Measurements from ENCODE around the gene DACT1.

Gene DACT1

DNA sequence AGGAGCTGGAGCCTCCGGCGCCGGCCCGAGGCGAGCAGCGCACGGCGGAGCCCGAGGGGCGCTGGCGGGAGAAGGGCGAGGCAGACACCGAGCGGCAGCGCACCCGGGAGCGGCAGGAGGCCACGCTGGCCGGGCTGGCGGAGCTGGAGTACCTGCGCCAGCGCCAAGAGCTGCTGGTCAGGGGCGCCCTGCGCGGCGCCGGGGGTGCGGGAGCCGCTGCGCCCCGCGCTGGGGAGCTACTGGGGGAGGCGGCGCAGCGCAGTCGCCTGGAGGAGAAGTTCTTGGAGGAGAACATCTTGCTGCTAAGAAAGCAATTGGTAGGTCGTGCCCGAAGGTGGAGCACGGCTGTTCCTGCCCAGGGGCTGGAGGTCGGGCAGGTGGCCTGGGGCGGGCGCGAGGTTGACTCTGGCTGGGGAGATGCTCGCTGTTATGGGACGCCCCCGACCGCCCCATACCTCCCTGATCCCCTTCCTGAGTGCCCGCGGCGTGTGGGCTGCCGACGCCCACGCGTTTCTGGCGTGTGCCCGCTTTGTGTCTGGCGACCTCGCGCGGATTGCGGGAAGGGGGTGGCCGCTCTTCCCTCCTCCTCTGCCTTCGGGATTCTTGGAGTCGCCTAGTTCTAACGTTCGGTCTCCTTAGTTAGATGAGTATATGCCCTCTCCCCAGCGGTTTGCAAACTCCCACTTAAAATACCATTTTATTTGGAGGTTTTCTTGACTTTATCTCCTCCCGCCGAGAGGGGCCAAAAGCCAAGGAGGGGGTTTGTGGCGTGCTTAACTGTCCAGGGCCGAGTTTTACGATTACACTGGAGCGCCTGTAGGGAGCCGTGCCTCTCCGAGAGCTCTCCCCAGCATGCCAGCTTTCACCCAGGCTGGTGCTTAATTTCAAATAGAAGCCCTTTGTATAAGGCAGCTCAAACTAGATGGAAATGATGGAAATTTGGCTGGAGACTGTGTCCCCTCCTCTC, 752 bp downstream of the DACT1 start:
- H3K27me3 ChIP-seq (ENCODE audit: control insufficient read depth, insufficient read depth, low read length): no peaks in the 10 kb centered on the region
- H3K36me3 ChIP-seq (ENCODE audit: insufficient read depth, low read length): peaks cover 27% of the 10 kb centered on the region
- peak overlapping the region; percentile 90 for H3K4me3 ChIP-seq (ENCODE audit: low read length)
- H3K9me3 ChIP-seq (replicated peaks; ENCODE audit: low read length): no peaks in the 10 kb centered on the region
- peak overlapping the region; percentile 96 for H3K4me2 ChIP-seq (ENCODE audit: low read length)
- H3K9ac ChIP-seq (ENCODE audit: low read depth, low read length): peak overlapping the region; percentile 94
- H3K4me1 ChIP-seq (ENCODE audit: control insufficient read depth, insufficient read depth, low read length): peaks cover 26% of the 10 kb centered on the region

DNA sequence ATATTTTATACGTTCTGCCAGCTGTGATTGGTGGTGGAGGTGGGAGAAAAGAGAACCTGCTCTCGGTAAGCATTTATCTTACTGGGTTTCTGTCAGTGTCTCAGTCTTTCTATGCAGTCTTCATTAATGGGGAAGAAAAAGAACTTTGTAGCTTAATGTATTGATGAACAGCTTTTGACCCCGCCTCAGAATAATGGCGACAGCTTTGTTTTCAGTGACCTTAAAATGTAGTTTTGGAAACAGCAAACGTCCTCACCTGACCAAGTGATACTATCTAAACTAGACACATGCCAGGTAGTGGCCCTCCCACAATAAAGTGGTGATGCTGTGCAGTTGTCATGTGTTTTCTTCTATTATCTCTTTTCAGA, 1.4 kb downstream of the DACT1 start:
- Histone ChIP-seq H3K9ac (ENCODE audit: low read depth, low read length) (peak overlapping the region; percentile 94), H3K4me3 (ENCODE audit: low read length) (peak overlapping the region; percentile 90), H3K9me3 (replicated peaks; ENCODE audit: low read length) (no peaks in the 10 kb centered on the region), H3K36me3 (ENCODE audit: insufficient read depth, low read length) (peaks cover 30% of the 10 kb centered on the region), H3K4me2 (ENCODE audit: low read length) (peak overlapping the region; percentile 96), H3K4me1 (ENCODE audit: control insufficient read depth, insufficient read depth, low read length) (peaks cover 26% of the 10 kb centered on the region), H3K27me3 (ENCODE audit: control insufficient read depth, insufficient read depth, low read length) (no peaks in the 10 kb centered on the region)

DNA sequence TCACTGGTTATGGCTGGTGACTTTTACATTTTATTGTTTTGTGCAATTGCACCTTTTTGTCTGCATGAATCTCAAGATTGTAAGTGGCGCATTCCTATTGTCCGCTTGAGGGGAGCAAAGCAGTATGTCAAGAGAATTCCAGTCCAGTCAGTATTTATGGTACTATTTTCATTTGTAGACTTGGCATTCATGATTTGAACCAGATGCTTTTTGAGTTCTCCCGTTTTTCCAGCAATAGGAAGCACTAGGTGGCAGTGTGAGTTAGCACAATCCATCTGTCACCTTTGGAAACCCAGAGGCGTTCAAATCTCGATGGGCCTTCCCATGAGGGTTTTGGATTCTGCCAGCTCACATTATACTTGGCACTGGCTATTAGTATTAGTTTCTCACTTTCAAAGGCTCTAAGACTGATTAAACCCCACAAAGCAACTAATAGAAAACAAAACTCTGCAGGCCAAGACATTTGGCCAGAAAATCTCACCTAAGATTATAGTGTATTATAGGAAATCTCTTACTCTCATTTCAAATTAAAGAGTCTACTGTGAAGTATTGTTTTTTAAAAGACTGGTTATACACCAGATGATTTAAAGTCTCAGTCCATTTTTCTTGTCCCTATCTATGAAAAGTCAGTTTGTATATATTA, 2.2 kb downstream of the DACT1 start:
- Histone ChIP-seq H3K9ac (ENCODE audit: low read depth, low read length) (peak overlapping the region; percentile 94), H3K36me3 (ENCODE audit: insufficient read depth, low read length) (peaks cover 32% of the 10 kb centered on the region), H3K4me3 (ENCODE audit: low read length) (peak overlapping the region; percentile 90), H3K4me1 (ENCODE audit: control insufficient read depth, insufficient read depth, low read length) (peaks cover 26% of the 10 kb centered on the region), H3K27me3 (ENCODE audit: control insufficient read depth, insufficient read depth, low read length) (no peaks in the 10 kb centered on the region), H3K9me3 (replicated peaks; ENCODE audit: low read length) (no peaks in the 10 kb centered on the region), H3K4me2 (ENCODE audit: low read length) (peak overlapping the region; percentile 96)

DNA sequence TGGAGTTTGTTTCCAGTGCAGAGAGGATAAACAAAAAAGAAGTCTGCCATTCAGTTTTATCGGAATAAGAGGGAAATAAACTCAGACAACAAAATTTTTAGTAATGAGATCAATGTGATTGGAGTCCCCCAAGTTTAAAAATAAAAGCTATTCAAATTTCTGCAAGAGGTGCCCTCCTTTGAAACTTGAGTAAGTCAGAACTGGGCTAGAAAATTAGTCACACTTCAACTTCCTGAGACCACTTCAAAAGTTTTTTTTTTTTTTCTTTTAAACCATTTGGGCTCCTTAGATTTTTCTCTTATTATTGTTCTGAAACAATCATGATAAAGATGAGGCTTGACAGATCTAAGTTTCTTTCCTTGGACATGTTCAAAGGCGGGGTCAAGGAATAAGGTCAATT, 3.2 kb downstream of the DACT1 start:
- H3K9ac ChIP-seq (ENCODE audit: low read depth, low read length): peak overlapping the region; percentile 94
- peaks cover 26% of the 10 kb centered on the region for H3K4me1 ChIP-seq (ENCODE audit: control insufficient read depth, insufficient read depth, low read length)
- peak overlapping the region; percentile 96 for H3K4me2 ChIP-seq (ENCODE audit: low read length)
- no peak overlapping the region for H3K4me3 ChIP-seq (ENCODE audit: low read length)
- no peaks in the 10 kb centered on the region for H3K27me3 ChIP-seq (ENCODE audit: control insufficient read depth, insufficient read depth, low read length)
- H3K9me3 ChIP-seq (replicated peaks; ENCODE audit: low read length): no peaks in the 10 kb centered on the region
- H3K36me3 ChIP-seq (ENCODE audit: insufficient read depth, low read length): peaks cover 42% of the 10 kb centered on the region

DNA sequence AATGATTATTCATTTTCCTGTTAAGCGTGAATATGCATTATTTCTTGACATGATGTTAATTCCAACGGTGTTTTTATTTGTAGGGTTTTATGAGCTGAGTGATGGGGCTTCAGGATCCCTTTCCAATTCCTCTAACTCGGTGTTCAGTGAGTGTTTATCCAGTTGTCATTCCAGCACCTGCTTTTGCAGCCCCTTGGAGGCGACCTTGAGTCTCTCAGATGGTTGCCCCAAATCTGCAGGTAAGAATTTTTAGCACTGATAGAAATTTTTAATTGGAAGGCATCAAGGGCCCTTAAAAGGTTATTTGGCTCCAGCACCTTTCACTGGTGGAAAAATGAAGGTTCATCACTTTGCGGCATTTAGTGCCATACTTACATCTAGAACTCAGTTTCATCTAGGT, 3.7 kb downstream of the DACT1 start:
- Histone ChIP-seq H3K4me1 (ENCODE audit: control insufficient read depth, insufficient read depth, low read length) (peaks cover 26% of the 10 kb centered on the region), H3K4me2 (ENCODE audit: low read length) (no peak overlapping the region), H3K4me3 (ENCODE audit: low read length) (no peak overlapping the region), H3K9me3 (replicated peaks; ENCODE audit: low read length) (no peaks in the 10 kb centered on the region), H3K27me3 (ENCODE audit: control insufficient read depth, insufficient read depth, low read length) (no peaks in the 10 kb centered on the region), H3K9ac (ENCODE audit: low read depth, low read length) (no peak overlapping the region), H3K36me3 (ENCODE audit: insufficient read depth, low read length) (peaks cover 46% of the 10 kb centered on the region)

DNA sequence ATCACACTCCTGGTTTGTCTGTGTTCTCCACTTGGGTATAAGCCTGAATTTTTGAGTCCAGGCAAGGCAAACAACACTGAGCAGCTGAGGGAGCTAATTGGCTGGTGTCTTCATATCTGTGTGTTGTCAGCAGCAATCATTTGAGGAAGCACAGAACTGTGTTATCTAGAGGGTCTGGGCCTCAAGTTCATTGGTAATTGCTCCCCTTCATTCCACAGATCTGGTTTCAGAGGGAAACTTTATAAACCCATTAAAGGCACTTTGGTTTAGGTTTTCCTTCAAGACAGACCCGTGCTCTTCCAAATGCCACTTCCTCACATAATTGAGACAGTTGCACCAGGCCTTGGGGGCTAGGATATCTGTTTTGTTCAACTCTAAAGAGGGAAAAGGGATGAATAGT, 5.6 kb downstream of the DACT1 start:
- Histone ChIP-seq H3K4me2 (ENCODE audit: low read length) (no peak overlapping the region), H3K36me3 (ENCODE audit: insufficient read depth, low read length) (peaks cover 63% of the 10 kb centered on the region), H3K27me3 (ENCODE audit: control insufficient read depth, insufficient read depth, low read length) (no peaks in the 10 kb centered on the region), H3K4me3 (ENCODE audit: low read length) (no peak overlapping the region), H3K9me3 (replicated peaks; ENCODE audit: low read length) (no peaks in the 10 kb centered on the region), H3K9ac (ENCODE audit: low read depth, low read length) (no peak overlapping the region), H3K4me1 (ENCODE audit: control insufficient read depth, insufficient read depth, low read length) (peaks cover 22% of the 10 kb centered on the region)

DNA sequence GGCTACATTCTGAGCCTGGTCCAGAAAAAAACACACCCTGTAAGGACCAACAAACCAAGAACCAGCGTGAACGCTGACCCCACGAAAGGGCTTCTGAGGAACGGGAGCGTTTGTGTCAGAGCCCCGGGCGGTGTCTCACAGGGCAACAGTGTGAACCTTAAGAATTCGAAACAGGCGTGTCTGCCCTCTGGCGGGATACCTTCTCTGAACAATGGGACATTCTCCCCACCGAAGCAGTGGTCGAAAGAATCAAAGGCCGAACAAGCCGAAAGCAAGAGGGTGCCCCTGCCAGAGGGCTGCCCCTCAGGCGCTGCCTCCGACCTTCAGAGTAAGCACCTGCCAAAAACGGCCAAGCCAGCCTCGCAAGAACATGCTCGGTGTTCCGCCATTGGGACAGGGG, 7.9 kb downstream of the DACT1 start:
- Histone ChIP-seq H3K4me1 (ENCODE audit: control insufficient read depth, insufficient read depth, low read length) (peaks cover 7% of the 10 kb centered on the region), H3K9me3 (replicated peaks; ENCODE audit: low read length) (no peaks in the 10 kb centered on the region), H3K4me2 (ENCODE audit: low read length) (no peak overlapping the region), H3K27me3 (ENCODE audit: control insufficient read depth, insufficient read depth, low read length) (no peaks in the 10 kb centered on the region), H3K4me3 (ENCODE audit: low read length) (no peak overlapping the region), H3K9ac (ENCODE audit: low read depth, low read length) (no peak overlapping the region), H3K36me3 (ENCODE audit: insufficient read depth, low read length) (peaks cover 61% of the 10 kb centered on the region)

DNA sequence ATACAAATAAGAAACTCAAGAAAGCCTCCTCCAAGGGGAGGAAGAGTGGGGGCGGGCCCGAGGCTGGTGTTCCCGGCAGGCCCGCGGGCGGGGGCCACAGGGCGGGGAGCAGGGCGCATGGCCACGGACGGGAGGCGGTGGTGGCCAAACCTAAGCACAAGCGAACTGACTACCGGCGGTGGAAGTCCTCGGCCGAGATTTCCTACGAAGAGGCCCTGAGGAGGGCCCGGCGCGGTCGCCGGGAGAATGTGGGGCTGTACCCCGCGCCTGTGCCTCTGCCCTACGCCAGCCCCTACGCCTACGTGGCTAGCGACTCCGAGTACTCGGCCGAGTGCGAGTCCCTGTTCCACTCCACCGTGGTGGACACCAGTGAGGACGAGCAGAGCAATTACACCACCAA, 8.7 kb downstream of the DACT1 start:
- Histone ChIP-seq H3K4me2 (ENCODE audit: low read length) (no peak overlapping the region), H3K36me3 (ENCODE audit: insufficient read depth, low read length) (peaks cover 53% of the 10 kb centered on the region), H3K27me3 (ENCODE audit: control insufficient read depth, insufficient read depth, low read length) (no peaks in the 10 kb centered on the region), H3K4me3 (ENCODE audit: low read length) (no peak overlapping the region), H3K9ac (ENCODE audit: low read depth, low read length) (no peak overlapping the region), H3K4me1 (ENCODE audit: control insufficient read depth, insufficient read depth, low read length) (no peaks in the 10 kb centered on the region), H3K9me3 (replicated peaks; ENCODE audit: low read length) (no peaks in the 10 kb centered on the region)

DNA sequence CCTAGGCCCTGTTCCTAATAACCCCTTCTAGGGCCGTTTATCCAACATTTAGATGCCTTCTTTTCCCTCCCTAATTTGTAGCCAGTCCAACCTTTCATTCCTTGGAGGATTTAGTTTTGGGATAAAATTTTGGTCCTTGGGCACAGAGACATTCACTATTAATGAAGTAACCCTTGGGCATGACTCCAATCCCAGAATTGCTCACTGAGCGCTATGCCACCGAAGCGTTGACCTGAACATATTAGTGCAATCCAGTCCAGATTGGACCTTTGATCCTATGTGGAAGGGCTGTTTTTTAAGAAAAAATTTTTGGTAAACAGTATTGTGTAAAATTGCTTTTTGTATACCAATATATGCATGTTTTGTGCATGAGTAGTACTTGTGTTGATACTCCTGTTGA, 10.0 kb downstream of the DACT1 start:
- no peaks in the 10 kb centered on the region for H3K9me3 ChIP-seq (replicated peaks; ENCODE audit: low read length)
- no peak overlapping the region for H3K9ac ChIP-seq (ENCODE audit: low read depth, low read length)
- H3K36me3 ChIP-seq (ENCODE audit: insufficient read depth, low read length): peaks cover 43% of the 10 kb centered on the region
- no peaks in the 10 kb centered on the region for H3K27me3 ChIP-seq (ENCODE audit: control insufficient read depth, insufficient read depth, low read length)
- H3K4me3 ChIP-seq (ENCODE audit: low read length): no peak overlapping the region
- H3K4me2 ChIP-seq (ENCODE audit: low read length): no peak overlapping the region
- H3K4me1 ChIP-seq (ENCODE audit: control insufficient read depth, insufficient read depth, low read length): no peaks in the 10 kb centered on the region

DNA sequence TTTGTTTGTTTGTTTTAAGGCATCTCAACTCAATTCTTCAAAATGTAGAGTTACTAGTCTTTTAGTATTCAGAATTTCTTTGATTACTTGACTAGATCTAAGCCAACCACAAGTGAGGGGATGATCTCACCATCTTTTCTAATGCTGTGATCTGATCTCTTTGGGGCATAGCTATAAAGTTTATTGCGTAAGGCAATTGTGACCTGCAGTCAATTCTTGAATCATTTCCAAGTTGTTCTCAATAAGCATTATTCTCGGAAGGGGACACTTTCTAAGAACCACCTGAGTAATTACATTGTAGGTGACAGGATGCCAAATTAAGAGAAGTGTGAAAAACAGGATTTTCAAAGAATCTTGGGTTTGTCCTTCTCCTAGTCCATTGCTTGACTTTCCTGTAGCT, 13.1 kb downstream of the DACT1 start:
- Histone ChIP-seq H3K9me3 (replicated peaks; ENCODE audit: low read length) (no peaks in the 10 kb centered on the region), H3K4me1 (ENCODE audit: control insufficient read depth, insufficient read depth, low read length) (no peaks in the 10 kb centered on the region), H3K9ac (ENCODE audit: low read depth, low read length) (no peak overlapping the region), H3K4me3 (ENCODE audit: low read length) (no peak overlapping the region), H3K4me2 (ENCODE audit: low read length) (no peak overlapping the region), H3K27me3 (ENCODE audit: control insufficient read depth, insufficient read depth, low read length) (no peaks in the 10 kb centered on the region), H3K36me3 (ENCODE audit: insufficient read depth, low read length) (peaks cover 23% of the 10 kb centered on the region)

DNA sequence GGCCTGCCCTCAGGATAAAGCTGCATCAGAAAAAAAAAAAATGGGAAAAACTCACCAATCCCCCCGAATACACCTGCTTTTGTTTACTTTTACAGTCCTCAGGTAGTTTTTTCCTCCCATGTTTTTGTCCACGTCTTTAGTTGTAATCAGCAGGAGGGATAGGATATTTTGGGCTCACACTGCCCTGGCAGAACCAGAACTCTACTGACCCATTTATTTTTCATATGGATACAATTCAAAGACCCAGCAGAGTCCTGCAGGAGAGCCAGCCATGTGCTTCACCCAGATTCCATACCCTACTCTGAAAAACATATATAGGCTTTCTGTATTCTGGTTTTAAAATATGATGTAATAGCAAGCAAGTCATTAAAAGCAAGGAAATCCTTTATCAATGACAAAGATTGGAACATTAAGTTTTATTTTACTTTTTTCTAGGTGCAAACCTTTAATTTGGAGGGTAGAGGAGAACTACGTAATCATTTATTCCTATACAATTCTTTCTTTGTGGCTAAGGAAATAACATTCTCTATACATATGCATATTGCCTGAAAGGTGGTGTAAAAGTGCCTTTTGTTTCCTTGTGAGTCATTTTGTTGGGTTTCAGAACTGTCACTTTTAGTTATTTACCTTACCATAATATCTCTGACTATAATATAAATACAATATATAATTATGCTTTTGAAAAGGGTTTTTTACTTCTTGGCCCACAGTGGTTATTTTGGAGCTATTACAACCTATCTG, 19.1 kb downstream of the DACT1 start:
- H3K9me3 ChIP-seq (replicated peaks; ENCODE audit: low read length): no peaks in the 10 kb centered on the region
- H3K4me2 ChIP-seq (ENCODE audit: low read length): no peak overlapping the region
- H3K36me3 ChIP-seq (ENCODE audit: insufficient read depth, low read length): no peaks in the 10 kb centered on the region
- H3K9ac ChIP-seq (ENCODE audit: low read depth, low read length): no peak overlapping the region
- H3K4me1 ChIP-seq (ENCODE audit: control insufficient read depth, insufficient read depth, low read length): no peaks in the 10 kb centered on the region
- H3K4me3 ChIP-seq (ENCODE audit: low read length): no peak overlapping the region
- H3K27me3 ChIP-seq (ENCODE audit: control insufficient read depth, insufficient read depth, low read length): no peaks in the 10 kb centered on the region

All from skeletal muscle satellite cell (primary cell).